GM12873 (cell line): ENCODE data around the gene VSX1.

ENCODE experiments used
- CTCF ChIP-seq: IDR thresholded peaks from 2 replicates; pipeline ENCODE4 v1.5.1; 2012; ENCODE audit warnings: low read depth, mild to moderate bottlenecking, moderate library complexity, low read length, control low read depth; ENCODE audit not compliant: insufficient read depth; ENCODE audit errors: missing control alignments

VSX1 gene

GRCh38 chr20:25059866-25060465 is 22.0 kb downstream of the VSX1 start:
- no peak for TF ChIP-seq CTCF

- peak; percentile 12 for TF ChIP-seq CTCF
Observed at GRCh38 chr20:25058847-25059810, 22.8 kb downstream of the VSX1 start.

GRCh38 chr20:25058051-25058846 is 23.7 kb downstream of the VSX1 start, which contains the start of gene ACSS1:
Gene ACSS1 (minus strand): TSS chr20:25058139. CDS start chr20:25058102, 37 bp downstream.
- no peak for TF ChIP-seq CTCF

GRCh38 chr20:25057234-25058050 is 24.5 kb downstream of the VSX1 start:
- TF ChIP-seq CTCF: no peak

GRCh38 chr20:25056690-25057233 is 25.2 kb downstream of the VSX1 start:
- TF ChIP-seq CTCF: no peak

- no peak for TF ChIP-seq CTCF
Observed at GRCh38 chr20:25055711-25056495, 26.0 kb downstream of the VSX1 start.
